GM23338 (cell line): ENCODE data around the gene TERT.

Experiments
- CREB1 ChIP-seq: fragments of 250-450 bp; sonication (Bioruptor Pico); IDR thresholded peaks from 2 replicates; pipeline ENCODE4 v1.5.0; 2020; ENCODE audit warnings: low read depth, mild to moderate bottlenecking, moderate library complexity
- EZH2 ChIP-seq: fragments of 200-600 bp; sonication (generic); IDR thresholded peaks from one replicate; pipeline ENCODE4 v1.8.0; 2017; ENCODE audit warnings: antibody characterized with exemption, mild to moderate bottlenecking, low read depth; ENCODE audit not compliant: unreplicated experiment
- EZH2phosphoT487 ChIP-seq: fragments of 200-600 bp; sonication (generic); IDR thresholded peaks from one replicate; pipeline ENCODE4 v1.8.1; 2018; ENCODE audit warnings: antibody characterized with exemption; ENCODE audit not compliant: unreplicated experiment
- JUNB ChIP-seq: IDR thresholded peaks from one replicate; pipeline ENCODE4 v1.6.1; 2016; ENCODE audit warnings: antibody characterized with exemption; ENCODE audit not compliant: unreplicated experiment
- NANOG ChIP-seq: IDR thresholded peaks from 2 replicates; pipeline ENCODE4 v1.6.1; 2016; ENCODE audit warnings: antibody characterized with exemption, borderline replicate concordance
- POLR2AphosphoS5 ChIP-seq: IDR thresholded peaks from 2 replicates; pipeline ENCODE4 v1.6.1; 2016; ENCODE audit warnings: antibody characterized with exemption, low read depth
- STAT1 ChIP-seq: IDR thresholded peaks from one replicate; pipeline ENCODE4 v1.6.1; 2016; ENCODE audit warnings: antibody characterized with exemption; ENCODE audit not compliant: unreplicated experiment
- ZNF114 ChIP-seq: fragments of 250-450 bp; sonication (Bioruptor Pico); IDR thresholded peaks from 2 replicates; pipeline ENCODE4 v1.5.0; 2020; ENCODE audit warnings: mild to moderate bottlenecking, moderate library complexity
- TF ChIP-seq, protein P1 (sequence below), 2 experiments: fragments of 200-600 bp in 1 of 2; sonication (generic) in 1 of 2; conservative IDR thresholded peaks; 2 replicates each; pipeline versions ENCODE4 v1.5.1 to v1.6.1; 2016 to 2017; ENCODE audit warnings: antibody characterized with exemption in 2 of 2, low read depth in 2 of 2, mild to moderate bottlenecking in 2 of 2, moderate library complexity in 1 of 2
- TF ChIP-seq, protein P2 (sequence below): IDR thresholded peaks from 2 replicates; pipeline ENCODE4 v1.6.1; 2016; ENCODE audit warnings: antibody characterized with exemption
- TF ChIP-seq, protein P3 (sequence below): IDR thresholded peaks from one replicate; pipeline ENCODE4 v1.6.1; 2018; ENCODE audit warnings: antibody characterized with exemption; ENCODE audit not compliant: unreplicated experiment

DNA sequence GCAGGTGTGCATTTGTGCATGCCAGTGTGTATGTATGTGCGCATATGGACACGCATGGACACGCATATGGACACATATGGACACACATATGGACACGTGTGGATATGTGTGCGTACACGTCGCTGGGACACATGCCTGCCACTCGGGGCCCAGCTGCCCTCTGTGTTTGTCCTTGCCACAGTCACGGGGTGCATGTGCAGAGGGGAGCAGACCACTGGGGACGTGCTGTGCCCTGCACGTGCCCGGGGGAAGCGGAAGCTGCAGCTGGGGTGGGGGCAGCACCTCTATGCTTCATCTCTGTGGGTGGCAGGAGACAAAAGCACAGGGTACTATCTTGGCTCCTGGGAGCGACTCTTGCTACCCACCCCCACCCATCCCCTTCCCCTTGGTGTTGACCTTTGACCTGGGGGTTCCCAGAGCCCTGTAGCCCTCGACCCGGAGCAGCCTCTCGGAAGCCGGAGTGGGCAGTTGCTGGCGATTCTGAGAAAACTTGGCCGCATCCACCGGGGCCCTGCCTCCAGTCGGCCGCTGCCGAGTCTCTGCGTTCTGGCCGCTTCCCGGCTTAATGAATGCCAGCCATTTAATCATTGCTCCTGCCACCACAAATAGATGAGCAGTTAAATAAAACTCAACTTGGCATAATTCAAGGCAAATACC is 72.1 kb downstream of the TERT start:
- TF ChIP-seq, protein P1, sequence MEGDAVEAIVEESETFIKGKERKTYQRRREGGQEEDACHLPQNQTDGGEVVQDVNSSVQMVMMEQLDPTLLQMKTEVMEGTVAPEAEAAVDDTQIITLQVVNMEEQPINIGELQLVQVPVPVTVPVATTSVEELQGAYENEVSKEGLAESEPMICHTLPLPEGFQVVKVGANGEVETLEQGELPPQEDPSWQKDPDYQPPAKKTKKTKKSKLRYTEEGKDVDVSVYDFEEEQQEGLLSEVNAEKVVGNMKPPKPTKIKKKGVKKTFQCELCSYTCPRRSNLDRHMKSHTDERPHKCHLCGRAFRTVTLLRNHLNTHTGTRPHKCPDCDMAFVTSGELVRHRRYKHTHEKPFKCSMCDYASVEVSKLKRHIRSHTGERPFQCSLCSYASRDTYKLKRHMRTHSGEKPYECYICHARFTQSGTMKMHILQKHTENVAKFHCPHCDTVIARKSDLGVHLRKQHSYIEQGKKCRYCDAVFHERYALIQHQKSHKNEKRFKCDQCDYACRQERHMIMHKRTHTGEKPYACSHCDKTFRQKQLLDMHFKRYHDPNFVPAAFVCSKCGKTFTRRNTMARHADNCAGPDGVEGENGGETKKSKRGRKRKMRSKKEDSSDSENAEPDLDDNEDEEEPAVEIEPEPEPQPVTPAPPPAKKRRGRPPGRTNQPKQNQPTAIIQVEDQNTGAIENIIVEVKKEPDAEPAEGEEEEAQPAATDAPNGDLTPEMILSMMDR (conservative IDR thresholded peaks at IDR 0.05; ENCODE audit: low read depth in 2 of 2) = no peak
- TF ChIP-seq POLR2AphosphoS5 (no peak), NANOG (no peak), EZH2phosphoT487 (no peak), EZH2 (no peak), ZNF114 (CRISPR knock-in tag) (no peak), CREB1 (CRISPR knock-in tag) (no peak), STAT1 (no peak), JUNB (no peak)
- TF ChIP-seq, protein P2, sequence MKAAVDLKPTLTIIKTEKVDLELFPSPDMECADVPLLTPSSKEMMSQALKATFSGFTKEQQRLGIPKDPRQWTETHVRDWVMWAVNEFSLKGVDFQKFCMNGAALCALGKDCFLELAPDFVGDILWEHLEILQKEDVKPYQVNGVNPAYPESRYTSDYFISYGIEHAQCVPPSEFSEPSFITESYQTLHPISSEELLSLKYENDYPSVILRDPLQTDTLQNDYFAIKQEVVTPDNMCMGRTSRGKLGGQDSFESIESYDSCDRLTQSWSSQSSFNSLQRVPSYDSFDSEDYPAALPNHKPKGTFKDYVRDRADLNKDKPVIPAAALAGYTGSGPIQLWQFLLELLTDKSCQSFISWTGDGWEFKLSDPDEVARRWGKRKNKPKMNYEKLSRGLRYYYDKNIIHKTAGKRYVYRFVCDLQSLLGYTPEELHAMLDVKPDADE = no peak
- TF ChIP-seq, protein P3, sequence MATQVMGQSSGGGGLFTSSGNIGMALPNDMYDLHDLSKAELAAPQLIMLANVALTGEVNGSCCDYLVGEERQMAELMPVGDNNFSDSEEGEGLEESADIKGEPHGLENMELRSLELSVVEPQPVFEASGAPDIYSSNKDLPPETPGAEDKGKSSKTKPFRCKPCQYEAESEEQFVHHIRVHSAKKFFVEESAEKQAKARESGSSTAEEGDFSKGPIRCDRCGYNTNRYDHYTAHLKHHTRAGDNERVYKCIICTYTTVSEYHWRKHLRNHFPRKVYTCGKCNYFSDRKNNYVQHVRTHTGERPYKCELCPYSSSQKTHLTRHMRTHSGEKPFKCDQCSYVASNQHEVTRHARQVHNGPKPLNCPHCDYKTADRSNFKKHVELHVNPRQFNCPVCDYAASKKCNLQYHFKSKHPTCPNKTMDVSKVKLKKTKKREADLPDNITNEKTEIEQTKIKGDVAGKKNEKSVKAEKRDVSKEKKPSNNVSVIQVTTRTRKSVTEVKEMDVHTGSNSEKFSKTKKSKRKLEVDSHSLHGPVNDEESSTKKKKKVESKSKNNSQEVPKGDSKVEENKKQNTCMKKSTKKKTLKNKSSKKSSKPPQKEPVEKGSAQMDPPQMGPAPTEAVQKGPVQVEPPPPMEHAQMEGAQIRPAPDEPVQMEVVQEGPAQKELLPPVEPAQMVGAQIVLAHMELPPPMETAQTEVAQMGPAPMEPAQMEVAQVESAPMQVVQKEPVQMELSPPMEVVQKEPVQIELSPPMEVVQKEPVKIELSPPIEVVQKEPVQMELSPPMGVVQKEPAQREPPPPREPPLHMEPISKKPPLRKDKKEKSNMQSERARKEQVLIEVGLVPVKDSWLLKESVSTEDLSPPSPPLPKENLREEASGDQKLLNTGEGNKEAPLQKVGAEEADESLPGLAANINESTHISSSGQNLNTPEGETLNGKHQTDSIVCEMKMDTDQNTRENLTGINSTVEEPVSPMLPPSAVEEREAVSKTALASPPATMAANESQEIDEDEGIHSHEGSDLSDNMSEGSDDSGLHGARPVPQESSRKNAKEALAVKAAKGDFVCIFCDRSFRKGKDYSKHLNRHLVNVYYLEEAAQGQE = no peak
